HG03469 (cell line): ENCODE results near the gene DNAI2.

Experiments used
- ATAC-seq: cut with Tn5 transposase; IDR thresholded peaks from one replicate; pipeline ENCODE4 v1.9.1; 2021; ENCODE audit warnings: mild to moderate bottlenecking, moderate library complexity, moderate number of reproducible peaks; ENCODE audit not compliant: unreplicated experiment

Gene DNAI2

DNA sequence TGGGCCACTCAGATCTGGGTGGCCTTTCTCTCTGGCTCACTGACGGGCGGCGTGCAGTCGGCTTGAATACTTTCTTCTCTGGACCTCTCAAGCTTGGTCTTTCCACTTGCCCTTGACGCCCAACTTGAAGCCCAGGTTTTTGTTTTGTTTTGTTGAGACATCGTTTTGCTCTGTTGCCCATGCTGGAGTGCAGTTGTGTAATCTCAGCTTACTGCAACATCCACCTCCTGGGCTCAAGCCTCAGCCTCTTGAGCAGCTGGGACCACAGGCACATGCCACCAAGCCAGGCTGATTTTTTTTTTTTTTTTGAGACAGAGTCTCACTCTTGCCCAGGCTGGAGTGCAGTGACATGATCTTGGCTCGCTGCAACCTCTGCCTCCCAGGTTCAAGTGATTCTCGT, 29.3 kb downstream of the DNAI2 start:
- ATAC-seq = no peak

GRCh38 chr17:74304184-74304583, 30.1 kb downstream of the DNAI2 start:
- ATAC-seq = no peak

GRCh38 chr17:74305865-74306654, 32.0 kb downstream of the DNAI2 start:
- ATAC-seq = no peak

GRCh38 chr17:74307984-74308773, 34.1 kb downstream of the DNAI2 start:
- no peak for ATAC-seq

DNA sequence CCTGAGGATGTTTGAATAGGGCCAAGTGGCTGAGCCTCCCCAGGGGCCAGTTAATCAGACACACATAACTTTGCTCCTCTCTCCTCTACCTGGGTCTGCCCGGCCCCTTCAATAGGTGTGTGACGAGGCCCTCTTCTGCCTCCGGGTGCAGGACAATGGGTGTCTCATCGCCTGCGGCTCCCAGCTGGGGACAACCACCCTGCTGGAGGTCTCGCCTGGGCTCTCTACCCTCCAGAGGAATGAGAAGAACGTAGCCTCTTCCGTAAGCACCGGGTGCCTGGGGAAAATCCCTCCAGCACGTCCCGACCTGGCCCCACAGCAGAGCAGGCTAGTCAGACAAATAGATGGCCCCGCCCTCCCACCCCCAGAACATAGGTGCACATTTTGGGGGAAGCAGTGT, 35.9 kb downstream of the DNAI2 start:
- no peak for ATAC-seq

DNA sequence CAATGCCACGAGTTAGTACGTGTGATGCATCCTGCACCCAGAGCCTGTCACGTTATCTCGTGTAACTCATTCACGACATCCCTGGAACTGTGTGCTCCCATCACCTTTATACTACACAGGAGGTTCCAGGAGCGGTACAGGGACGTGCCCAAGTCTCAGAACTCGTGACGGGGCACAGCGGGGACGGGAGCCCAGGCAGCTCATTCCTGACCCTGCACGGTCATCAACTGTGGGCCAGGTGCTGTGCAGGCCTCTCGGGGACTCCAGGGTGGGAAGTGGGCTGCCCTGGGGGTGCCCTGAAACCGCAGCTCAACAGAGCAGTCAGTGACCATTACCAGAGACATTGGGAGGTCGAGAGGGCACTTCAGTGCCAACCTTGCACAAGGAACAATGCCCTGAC, 40.8 kb downstream of the DNAI2 start:
- no peak for ATAC-seq

- no peak for ATAC-seq
Measured at GRCh38 chr17:74316220-74316619, 42.2 kb downstream of the DNAI2 start.

- no peak for ATAC-seq
Measured at GRCh38 chr17:74317071-74317470, 43.0 kb downstream of the DNAI2 start.

DNA sequence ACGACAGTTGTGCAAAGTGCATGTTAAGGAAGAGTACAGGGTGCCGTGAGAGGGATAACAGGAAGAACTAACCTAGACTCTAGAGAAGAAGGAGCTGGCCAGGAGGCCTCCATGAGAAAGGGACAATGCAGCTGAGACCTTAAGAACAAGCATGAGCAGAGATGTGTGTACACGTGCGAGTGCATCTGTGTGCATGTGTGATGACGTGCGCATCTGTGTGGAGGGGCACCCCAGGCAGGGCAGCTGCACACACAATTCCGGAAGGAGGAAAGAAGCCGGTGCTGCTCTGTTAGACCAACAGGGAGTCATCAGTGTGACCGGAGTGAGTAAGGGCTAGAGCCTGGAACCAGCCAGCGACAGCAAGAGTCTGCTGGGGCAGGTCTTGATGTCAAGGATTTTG, 44.4 kb downstream of the DNAI2 start:
- ATAC-seq = no peak

- ATAC-seq = no peak
Measured at GRCh38 chr17:74324521-74324920, 50.5 kb downstream of the DNAI2 start.

GRCh38 chr17:74325376-74325742, 51.3 kb downstream of the DNAI2 start:
- no peak for ATAC-seq

- ATAC-seq = no peak
Measured at GRCh38 chr17:74325743-74326379, 51.8 kb downstream of the DNAI2 start, which contains the start of gene KIF19. Gene KIF19 (plus strand): TSS chr17:74326226. CDS start chr17:74326350, 124 bp downstream.

DNA sequence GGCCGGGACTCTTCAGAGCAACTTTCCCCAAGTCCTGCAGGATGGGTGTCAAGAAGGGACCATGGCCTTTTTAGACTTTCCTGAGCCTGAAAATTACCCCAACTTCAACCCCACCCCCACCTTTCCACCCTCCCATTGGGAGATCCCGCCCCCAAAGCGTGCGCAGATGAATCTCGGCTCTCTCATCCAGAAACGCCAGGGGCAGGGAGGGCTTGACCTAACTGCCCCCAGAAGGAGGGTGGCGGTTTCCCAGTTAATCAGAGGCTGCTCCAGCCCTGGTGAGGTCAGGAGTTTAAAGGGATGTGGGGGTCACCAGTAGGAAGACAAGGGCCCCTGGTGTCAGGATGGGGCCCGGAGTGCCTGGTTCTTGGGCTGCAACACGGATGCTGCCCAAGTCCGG, 52.5 kb downstream of the DNAI2 start:
- ATAC-seq = no peak

- ATAC-seq = no peak
Measured at GRCh38 chr17:74328487-74328886, 54.5 kb downstream of the DNAI2 start.

GRCh38 chr17:74329378-74329777, 55.3 kb downstream of the DNAI2 start:
- ATAC-seq = no peak

GRCh38 chr17:74330446-74330845, 56.4 kb downstream of the DNAI2 start:
- no peak for ATAC-seq

DNA sequence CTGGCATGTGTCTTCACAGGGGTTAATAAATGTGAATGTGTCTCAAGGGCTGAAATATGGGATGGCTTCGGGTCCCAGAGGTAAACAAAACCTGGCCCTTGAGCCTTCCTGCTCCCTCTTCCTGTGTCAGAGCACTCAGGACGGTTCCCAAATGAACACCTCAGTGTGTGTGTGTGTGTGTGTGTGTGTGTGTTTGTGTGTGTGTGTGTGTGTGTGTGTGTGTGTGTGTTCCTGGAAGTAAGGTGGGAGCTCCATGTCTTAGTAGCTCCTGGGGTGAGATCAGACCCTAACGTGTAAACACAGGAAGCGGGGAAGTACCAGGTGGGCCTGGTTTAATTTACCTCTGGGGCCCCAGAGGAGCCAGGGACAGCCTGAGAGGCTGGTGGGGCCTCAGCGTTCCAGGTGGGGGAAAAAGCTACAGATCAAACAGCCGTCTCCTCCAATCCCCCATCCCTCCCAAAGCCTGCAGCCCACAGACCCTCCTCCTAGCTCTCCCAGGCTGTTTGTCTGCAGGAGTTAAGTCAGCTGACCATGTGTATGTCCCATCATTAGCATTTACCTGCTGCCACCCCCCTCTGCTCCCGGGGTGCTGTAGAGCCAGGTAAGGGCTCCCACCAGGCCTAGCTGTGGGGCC, 58.1 kb downstream of the DNAI2 start:
- no peak for ATAC-seq

GRCh38 chr17:74332763-74333283, 58.8 kb downstream of the DNAI2 start:
- ATAC-seq = no peak

GRCh38 chr17:74334393-74335039, 60.5 kb downstream of the DNAI2 start:
- ATAC-seq = no peak

DNA sequence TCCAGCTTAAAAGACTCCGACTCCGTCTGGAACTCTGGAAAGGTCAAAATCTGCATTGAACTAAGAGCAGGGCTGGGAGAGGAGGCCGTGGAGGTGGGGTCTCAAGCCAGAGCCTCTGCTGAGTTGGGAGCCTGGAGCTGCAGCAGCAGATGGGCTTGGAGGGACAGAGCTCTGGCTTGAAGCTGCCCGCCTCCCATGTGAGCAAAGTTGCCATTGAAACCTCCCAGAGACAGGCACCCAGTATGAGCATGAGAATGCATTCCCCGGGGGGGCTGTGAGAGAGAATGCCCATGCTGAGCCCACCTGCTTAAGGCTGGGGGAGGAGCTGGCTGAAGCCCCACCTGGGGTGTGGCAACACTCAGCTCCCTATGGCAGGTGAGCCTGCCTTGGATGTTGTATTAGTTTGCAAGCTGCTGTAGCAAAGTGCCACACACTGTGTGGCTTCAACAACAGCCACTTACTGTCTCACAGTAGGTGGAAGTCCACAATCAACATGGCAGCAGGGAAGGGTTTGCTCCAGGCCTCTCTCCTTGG, 61.6 kb downstream of the DNAI2 start:
- no peak for ATAC-seq
